Stomach smooth muscle (tissue), 2 donors: ENCODE data around the gene FAM25C.
"Not testable (repeated sequence)": the region's sequence is repeated elsewhere in the genome, so short reads cannot be mapped to it uniquely, and the experiment has no call there.

ENCODE experiments used
- H3K27ac ChIP-seq: one replicate; pipeline ENCODE4 v1.7.0; 2013; ENCODE audit warnings: mild to moderate bottlenecking, low read length, inconsistent platforms
- H3K27me3 ChIP-seq, 2 donors: one replicate each; pipeline ENCODE4 v1.7.0; 2013; ENCODE audit warnings: low read length in 2 of 2; ENCODE audit not compliant: insufficient read depth in 2 of 2, control insufficient read depth in 1 of 2
- H3K36me3 ChIP-seq, 2 donors: one replicate each; pipeline ENCODE4 v1.7.0; 2013; ENCODE audit warnings: low read length in 2 of 2; ENCODE audit not compliant: control insufficient read depth in 2 of 2, insufficient read depth in 2 of 2
- H3K4me1 ChIP-seq: one replicate; pipeline ENCODE4 v1.7.0; 2013; ENCODE audit warnings: low read length; ENCODE audit not compliant: control insufficient read depth, insufficient read depth
- H3K4me3 ChIP-seq, 2 donors: one replicate each; pipeline ENCODE4 v1.7.0; 2013; ENCODE audit warnings: low read length in 2 of 2
- H3K9ac ChIP-seq, 2 donors: one replicate each; pipeline ENCODE4 v1.7.0; 2013; ENCODE audit warnings: low read length in 2 of 2, mild to moderate bottlenecking in 1 of 2
- H3K9me3 ChIP-seq, 2 donors: one replicate each; pipeline ENCODE4 v1.7.0; 2013; ENCODE audit warnings: low read length in 2 of 2; ENCODE audit not compliant: control insufficient read depth in 2 of 2
- donor health status: healthy.
- donor health status: Pancreatic carcinoma.

The FAM25C gene

DNA sequence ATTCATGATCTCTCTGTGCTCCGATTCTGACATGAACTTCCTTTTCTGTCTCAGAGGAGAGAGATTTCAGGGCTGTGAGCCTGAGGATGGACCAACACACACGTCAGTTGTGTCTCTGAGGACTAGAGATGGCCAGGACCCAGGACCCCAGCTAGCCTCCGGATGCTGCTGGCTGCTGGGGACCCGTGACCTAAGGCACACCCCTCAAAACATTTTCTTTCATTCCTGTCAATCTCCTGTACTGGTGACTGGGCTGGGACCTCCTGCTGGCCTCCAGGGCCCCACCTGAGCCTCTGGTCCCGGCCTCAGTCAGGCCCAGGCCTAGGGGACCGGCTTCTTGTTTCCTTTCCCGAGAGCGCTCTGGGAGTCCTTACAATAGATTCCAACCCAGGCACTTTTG, 42.4 kb downstream of the FAM25C start:
- H3K4me1 ChIP-seq, H3K36me3 ChIP-seq, H3K27me3 ChIP-seq, H3K9ac ChIP-seq, H3K9me3 ChIP-seq, H3K27ac ChIP-seq, H3K4me3 ChIP-seq: not testable (repeated sequence)

DNA sequence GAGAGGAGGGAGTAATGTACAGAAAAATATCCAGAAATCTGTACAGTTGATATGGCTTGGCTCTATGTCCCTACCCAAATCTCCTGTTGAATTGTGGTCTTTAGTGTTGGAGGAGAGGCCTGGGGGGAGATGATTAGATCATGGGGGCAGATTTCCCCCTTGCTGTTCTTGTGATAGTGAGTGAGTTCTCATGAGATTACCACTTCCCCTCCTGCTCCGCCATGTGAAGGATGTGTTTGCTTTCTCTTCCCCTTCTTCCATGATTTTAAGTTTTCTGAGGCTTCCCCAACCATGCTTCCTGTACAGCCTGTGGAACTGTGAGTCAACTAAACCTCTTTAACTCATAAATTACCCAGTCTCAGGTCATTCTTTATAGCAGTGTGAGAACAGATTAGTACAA, 52.2 kb downstream of the FAM25C start:
- not testable (repeated sequence) for H3K4me3 ChIP-seq, H3K27ac ChIP-seq, H3K4me1 ChIP-seq, H3K36me3 ChIP-seq, H3K27me3 ChIP-seq, H3K9ac ChIP-seq, H3K9me3 ChIP-seq
